ENCODE data around the gene TMEM187. TPM values are rescaled to one million over a fixed set of nuclear protein-coding genes. Genes with fewer than 3 reads are reported as not detected.
"Not testable (repeated sequence)": the region's sequence is repeated elsewhere in the genome, so short reads cannot be mapped to it uniquely, and the experiment has no call there.

Gene TMEM187
- total RNA-seq, 2 experiments from 2014 or later = 5.9 to 6.2 TPM

GRCh38 chrX:153973127-153974002 is 811 bp downstream of the TMEM187 start:
- DNase-seq (no peak), ATAC-seq (no peak)
- H3K27ac Mint-ChIP-seq = peak overlapping the region; percentile 96
- peak overlapping the region; percentile 79 for H3K4me3 Mint-ChIP-seq
- H3K27me3 Mint-ChIP-seq (ENCODE audit: low read depth) = no peaks in the 10 kb centered on the region
- CTCF ChIA-PET = interaction anchor here (1.0 to 7.0 kb wide), 3 partner anchors 40 to 48 kb away, joined by 3 to 37 read pairs (median 6); partner anchors contain the start of gene ARHGAP4
- POLR2A ChIA-PET = interaction anchor here (0.6 to 9.0 kb wide), 5 partner anchors 10 to 124 kb away, joined by 3 to 117 read pairs (median 3); partner anchors contain the start of genes ARHGAP4 and MECP2
- H3K36me3 Mint-ChIP-seq (ENCODE audit: low read depth) = peaks cover 32% of the 10 kb centered on the region
- H3K4me1 Mint-ChIP-seq (ENCODE audit: low read depth) = peaks cover 21% of the 10 kb centered on the region
- no peaks in the 10 kb centered on the region for H3K9me3 Mint-ChIP-seq (ENCODE audit: insufficient read depth)

DNA sequence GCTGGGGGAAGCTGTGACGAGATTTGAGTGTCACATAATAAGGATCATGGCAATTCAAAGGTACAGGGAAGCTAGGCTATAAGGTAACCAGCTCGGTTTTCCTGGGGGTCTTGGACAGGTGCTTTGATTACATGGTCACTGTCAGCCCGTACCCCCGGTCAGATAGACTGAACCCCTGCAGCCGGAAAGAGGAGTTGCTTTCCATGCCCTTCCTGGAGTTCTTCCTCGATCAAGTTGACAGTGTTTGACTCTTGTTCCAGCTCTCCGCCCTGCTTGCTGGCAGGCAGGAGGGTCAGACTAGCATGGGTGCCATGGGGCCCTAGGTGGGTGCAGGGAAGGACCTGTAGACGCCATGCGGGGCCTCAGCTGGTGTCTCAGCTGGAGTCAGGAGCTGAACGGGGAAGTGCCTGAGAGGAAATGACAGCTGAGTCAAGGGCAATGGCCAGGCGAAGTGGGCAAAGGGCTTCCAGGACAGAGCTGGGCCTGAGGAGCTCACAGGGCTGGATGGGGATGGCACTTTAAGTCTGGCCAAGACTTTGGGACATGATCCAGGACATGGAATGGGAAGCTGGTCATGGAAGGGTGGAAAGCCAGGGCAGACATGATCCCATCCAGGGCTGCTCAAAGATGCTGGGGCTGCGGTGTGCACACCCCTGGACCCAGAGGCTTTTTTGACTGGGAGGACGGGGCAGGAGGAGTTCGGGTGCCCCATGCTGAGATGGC is 1.6 kb downstream of the TMEM187 start:
- Mint-ChIP-seq H3K27me3 (ENCODE audit: low read depth) (no peaks in the 10 kb centered on the region), H3K4me3 (peak overlapping the region; percentile 79), H3K9me3 (ENCODE audit: insufficient read depth) (no peaks in the 10 kb centered on the region), H3K27ac (peak overlapping the region; percentile 96), H3K4me1 (ENCODE audit: low read depth) (peaks cover 21% of the 10 kb centered on the region), H3K36me3 (ENCODE audit: low read depth) (peaks cover 25% of the 10 kb centered on the region)
- no peak for DNase-seq
- ATAC-seq = no peak
- CTCF ChIA-PET = interaction anchor here (1.0 to 2.2 kb wide), 2 partner anchors 39 to 44 kb away, joined by 3 to 6 read pairs; no protein-coding TSS in a partner anchor
- POLR2A ChIA-PET = interaction anchor here (0.6 to 9.0 kb wide), 4 partner anchors 9 to 123 kb away, joined by 3 to 117 read pairs (median 46); partner anchors contain the start of genes ARHGAP4 and MECP2

DNA sequence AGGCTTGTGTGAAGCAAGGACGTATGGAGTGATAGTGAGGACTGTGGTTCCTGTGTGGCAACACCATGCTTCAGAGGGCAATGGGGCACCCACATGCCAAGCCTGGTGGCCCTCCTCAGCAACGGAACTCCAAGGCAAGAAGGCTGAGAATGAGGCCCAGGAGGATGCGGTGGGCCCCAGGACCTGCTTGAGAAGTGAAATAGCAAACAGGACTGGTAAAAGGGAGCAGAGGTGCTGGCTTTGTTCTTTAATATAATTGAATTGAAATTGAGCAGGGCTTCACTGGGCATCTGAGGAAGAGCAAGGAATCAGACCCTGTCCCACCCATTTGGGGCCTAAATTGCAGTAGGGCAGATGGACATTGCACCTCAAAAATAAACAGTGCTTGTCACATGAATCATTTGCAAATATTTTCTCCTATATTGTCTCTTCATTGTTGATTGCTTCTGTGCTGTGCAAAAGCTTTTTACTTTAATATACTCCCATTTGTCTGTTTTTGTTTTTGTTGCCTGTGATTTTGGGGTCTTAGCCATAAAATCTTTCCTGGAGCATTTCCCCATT is 2.3 kb downstream of the TMEM187 start:
- H3K4me3 Mint-ChIP-seq = peak overlapping the region; percentile 12
- peak overlapping the region; percentile 96 for H3K27ac Mint-ChIP-seq
- CTCF ChIA-PET = no interaction called here
- H3K9me3 Mint-ChIP-seq (ENCODE audit: insufficient read depth) = no peaks in the 10 kb centered on the region
- peaks cover 18% of the 10 kb centered on the region for H3K36me3 Mint-ChIP-seq (ENCODE audit: low read depth)
- peaks cover 21% of the 10 kb centered on the region for H3K4me1 Mint-ChIP-seq (ENCODE audit: low read depth)
- no peaks in the 10 kb centered on the region for H3K27me3 Mint-ChIP-seq (ENCODE audit: low read depth)
- DNase-seq (no peak), ATAC-seq (no peak)
- POLR2A ChIA-PET = interaction anchor here (9.0 kb wide), 1 partner anchor 8 kb away, joined by 117 read pairs; no protein-coding TSS in a partner anchor

- H3K36me3 Mint-ChIP-seq (ENCODE audit: low read depth); H3K27me3 Mint-ChIP-seq (ENCODE audit: low read depth); H3K9me3 Mint-ChIP-seq (ENCODE audit: insufficient read depth): not testable (repeated sequence)
- Mint-ChIP-seq H3K4me1 (ENCODE audit: low read depth) (peaks cover 57% of the 10 kb centered on the region), H3K27ac (peak overlapping the region; percentile 92), H3K4me3 (peak overlapping the region; percentile 66)
- ATAC-seq (peak; percentile 57), DNase-seq (peak; percentile 38)
- ChIA-PET CTCF (interaction anchor here (1.3 to 2.0 kb wide), 3 partner anchors 9 to 13 kb away, joined by 5 read pairs; partner anchors contain the start of gene HCFC1), POLR2A (interaction anchor here (7.6 kb wide), 1 partner anchor 10 kb away, joined by 117 read pairs; the partner anchor contains the start of genes HCFC1 and TMEM187)
Observed at GRCh38 chrX:153980394-153980793, 7.8 kb downstream of the TMEM187 start.

DNA sequence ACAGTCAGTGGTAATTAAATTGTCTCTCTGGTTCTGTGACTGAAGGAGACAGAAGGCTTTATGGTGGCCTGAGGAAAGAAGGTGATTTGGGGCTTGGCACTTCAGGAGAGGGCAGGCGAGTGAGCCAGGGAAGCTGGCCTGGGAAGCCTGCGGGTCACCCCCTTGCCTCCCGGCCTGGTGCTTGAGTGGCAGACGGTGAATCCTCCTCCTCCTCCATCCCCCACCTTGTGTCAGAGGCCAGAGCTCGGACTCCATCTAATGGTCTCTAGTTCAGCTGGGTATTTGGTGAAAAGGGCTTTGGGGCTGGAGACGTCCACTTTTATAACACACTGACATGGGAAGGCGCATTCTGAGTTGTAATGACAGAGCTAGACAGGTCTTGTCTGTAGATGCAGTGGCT is 8.7 kb downstream of the TMEM187 start:
- H3K27me3 Mint-ChIP-seq (ENCODE audit: low read depth) = no peaks in the 10 kb centered on the region
- H3K4me1 Mint-ChIP-seq (ENCODE audit: low read depth) = peaks cover 54% of the 10 kb centered on the region
- peak overlapping the region; percentile 52 for H3K4me3 Mint-ChIP-seq
- no peaks in the 10 kb centered on the region for H3K9me3 Mint-ChIP-seq (ENCODE audit: insufficient read depth)
- DNase-seq (peak; percentile 20), ATAC-seq (no peak)
- peaks cover 6% of the 10 kb centered on the region for H3K36me3 Mint-ChIP-seq (ENCODE audit: low read depth)
- CTCF ChIA-PET = interaction anchor here (1.1 to 2.0 kb wide), 4 partner anchors 9 to 21 kb away, joined by 4 to 5 read pairs (median 5); partner anchors contain the start of gene HCFC1
- POLR2A ChIA-PET = interaction anchor here (0.8 to 7.6 kb wide), 2 partner anchors 11 to 27 kb away, joined by 3 to 117 read pairs; partner anchors contain the start of genes HCFC1 and TMEM187
- peak overlapping the region; percentile 92 for H3K27ac Mint-ChIP-seq

- Mint-ChIP-seq H3K4me1 (ENCODE audit: low read depth) (peaks cover 57% of the 10 kb centered on the region), H3K36me3 (ENCODE audit: low read depth) (peaks cover 6% of the 10 kb centered on the region), H3K4me3 (peak overlapping the region; percentile 52), H3K9me3 (ENCODE audit: insufficient read depth) (no peaks in the 10 kb centered on the region), H3K27ac (peak overlapping the region; percentile 92), H3K27me3 (ENCODE audit: low read depth) (no peaks in the 10 kb centered on the region)
- CTCF ChIA-PET = interaction anchor here (1.1 to 2.0 kb wide), 4 partner anchors 8 to 20 kb away, joined by 4 to 5 read pairs (median 5); partner anchors contain the start of gene HCFC1
- POLR2A ChIA-PET = interaction anchor here (0.8 to 7.6 kb wide), 2 partner anchors 12 to 26 kb away, joined by 3 to 117 read pairs; partner anchors contain the start of genes HCFC1 and TMEM187
- ATAC-seq (peak; percentile 48), DNase-seq (peak; percentile 77)
Observed at GRCh38 chrX:153981771-153982533, 9.4 kb downstream of the TMEM187 start.

- Mint-ChIP-seq H3K27ac (peak overlapping the region; percentile 92), H3K27me3 (ENCODE audit: low read depth) (no peaks in the 10 kb centered on the region), H3K4me1 (ENCODE audit: low read depth) (peaks cover 63% of the 10 kb centered on the region), H3K36me3 (ENCODE audit: low read depth) (peaks cover 6% of the 10 kb centered on the region), H3K9me3 (ENCODE audit: insufficient read depth) (no peaks in the 10 kb centered on the region), H3K4me3 (peak overlapping the region; percentile 18)
- DNase-seq (peak; percentile 26), ATAC-seq (no peak)
- CTCF ChIA-PET = no interaction called here
- POLR2A ChIA-PET = interaction anchor here (2.3 to 7.6 kb wide), 2 partner anchors 13 to 18 kb away, joined by 10 to 117 read pairs; partner anchors contain the start of genes HCFC1 and TMEM187
Observed at GRCh38 chrX:153983321-153983801, 10.8 kb downstream of the TMEM187 start.

DNA sequence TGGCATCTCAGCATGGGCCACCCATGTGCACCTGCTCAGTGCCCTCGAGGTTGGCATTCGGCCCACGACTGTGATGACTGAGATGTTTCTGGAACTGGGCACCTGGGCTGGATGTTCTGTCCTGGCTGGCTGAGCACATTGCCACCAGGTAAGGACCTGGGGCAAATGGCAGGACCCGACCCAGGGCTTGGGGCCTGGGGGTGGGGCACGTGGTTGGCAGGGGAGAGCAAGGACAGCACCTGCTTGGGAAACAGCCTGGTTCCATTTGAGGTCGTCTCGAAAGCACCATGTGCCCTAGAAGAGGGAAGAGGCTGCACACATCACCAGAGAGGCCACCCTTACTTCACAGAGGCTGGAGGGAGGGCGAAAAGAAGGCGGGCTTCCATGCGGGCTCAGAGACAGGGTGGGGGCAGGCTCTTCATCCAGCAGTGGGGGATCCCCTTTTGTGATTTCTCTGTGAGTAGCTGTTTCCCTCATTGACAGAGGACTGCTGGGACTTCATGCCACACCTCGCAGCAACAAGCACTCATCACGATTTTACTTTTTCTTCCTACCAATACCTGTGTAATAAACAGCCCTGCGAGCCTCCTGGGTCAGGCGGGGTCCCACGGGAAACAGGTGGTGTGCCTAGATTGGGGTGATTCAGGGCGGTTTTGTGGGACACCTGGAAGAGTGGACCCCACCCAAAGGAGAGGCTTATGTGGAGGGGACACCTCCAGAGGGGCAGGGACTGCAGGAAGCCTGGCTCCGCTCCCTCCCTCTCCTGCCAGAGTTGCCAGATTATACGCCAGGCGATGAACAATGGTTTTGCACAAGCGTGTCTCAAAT is 12.0 kb downstream of the TMEM187 start:
- DNase-seq = peak; percentile 63
- POLR2A ChIA-PET = interaction anchor here (0.8 to 7.6 kb wide), 4 partner anchors 14 to 35 kb away, joined by 3 to 117 read pairs (median 10); partner anchors contain the start of genes HCFC1, IRAK1 and TMEM187
- H3K4me1 Mint-ChIP-seq (ENCODE audit: low read depth) = peaks cover 67% of the 10 kb centered on the region
- peak overlapping the region; percentile 92 for H3K27ac Mint-ChIP-seq
- ATAC-seq = peak; percentile 34
- CTCF ChIA-PET = interaction anchor here (1.7 kb wide), 1 partner anchor 14 kb away, joined by 5 read pairs; the partner anchor contains the start of gene HCFC1
- H3K4me3 Mint-ChIP-seq = peak overlapping the region; percentile 77
- peaks cover 6% of the 10 kb centered on the region for H3K36me3 Mint-ChIP-seq (ENCODE audit: low read depth)
- H3K9me3 Mint-ChIP-seq (ENCODE audit: insufficient read depth) = no peaks in the 10 kb centered on the region
- no peaks in the 10 kb centered on the region for H3K27me3 Mint-ChIP-seq (ENCODE audit: low read depth)

DNA sequence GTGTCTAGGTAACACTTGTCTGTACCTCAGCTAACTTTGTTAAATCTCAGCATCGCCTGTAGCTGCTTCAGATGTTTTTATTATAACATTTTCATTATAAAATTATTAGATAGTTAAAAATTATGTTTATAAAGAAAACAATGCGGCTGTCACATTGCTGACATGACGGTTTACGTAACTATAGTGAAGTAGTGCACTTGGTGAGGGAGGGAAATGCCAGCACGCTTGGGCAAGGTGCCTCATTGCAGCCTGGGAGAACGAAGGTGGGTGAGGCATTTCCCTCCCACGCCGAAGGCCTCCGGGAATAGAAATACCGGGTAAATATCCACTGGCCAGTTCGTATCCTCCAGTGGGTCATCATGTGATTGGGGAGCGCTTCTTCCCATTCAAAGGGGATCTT is 15.9 kb downstream of the TMEM187 start:
- H3K4me3 Mint-ChIP-seq = no peak overlapping the region
- H3K27me3 Mint-ChIP-seq (ENCODE audit: low read depth) = no peaks in the 10 kb centered on the region
- ChIA-PET POLR2A (no interaction called here), CTCF (no interaction called here)
- H3K4me1 Mint-ChIP-seq (ENCODE audit: low read depth) = peaks cover 44% of the 10 kb centered on the region
- H3K27ac Mint-ChIP-seq = no peak overlapping the region
- H3K9me3 Mint-ChIP-seq (ENCODE audit: insufficient read depth) = no peaks in the 10 kb centered on the region
- ATAC-seq (no peak), DNase-seq (no peak)
- peaks cover 3% of the 10 kb centered on the region for H3K36me3 Mint-ChIP-seq (ENCODE audit: low read depth)
